Activated CD4-positive, alpha-beta T cell treated with anti-CD3 and anti-CD28 coated beads, Interleukin-2, amount 10 ng/mL, durations not matched to agents 7 days and 5 days (primary cell): ENCODE measurements around the gene AKT2. TPM values are rescaled to one million over a fixed set of nuclear protein-coding genes. Genes with fewer than 3 reads are reported as not detected.

ENCODE experiments used
- CTCF ChIA-PET: fragments of 350-600 bp; sonication (Branson Sonifier 250); formaldehyde crosslinking; loops from one replicate; lab custom pipeline; 2021; ENCODE audit warnings: antibody characterized with exemption; lab: Charles Lee
- POLR2A ChIA-PET: fragments of 350-600 bp; sonication (Branson Sonifier 250); formaldehyde crosslinking; loops from one replicate; lab custom pipeline; 2021; ENCODE audit warnings: antibody characterized with exemption; lab: Charles Lee
- DNase-seq: peaks from one replicate; pipeline ENCODE4 v3.0.0-alpha.2; 2020
- H3K27ac Mint-ChIP-seq: one replicate; pipeline ENCODE4 v1.8.0; 2021; ENCODE audit warnings: mild to moderate bottlenecking, moderate library complexity, mixed read lengths
- H3K27me3 Mint-ChIP-seq: one replicate; pipeline ENCODE4 v1.8.0; 2021; ENCODE audit warnings: mixed read lengths
- H3K36me3 Mint-ChIP-seq: one replicate; pipeline ENCODE4 v1.8.0; 2021; ENCODE audit warnings: low read depth, mixed read lengths
- H3K4me1 Mint-ChIP-seq: one replicate; pipeline ENCODE4 v1.8.0; 2021; ENCODE audit warnings: mixed read lengths
- H3K4me3 Mint-ChIP-seq: one replicate; pipeline ENCODE4 v1.8.0; 2021; ENCODE audit warnings: mild to moderate bottlenecking, moderate library complexity, mixed read lengths
- H3K9me3 Mint-ChIP-seq: one replicate; pipeline ENCODE4 v1.8.0; 2021; ENCODE audit warnings: mixed read lengths
- total RNA-seq, 2 experiments: library from RNA; stranded (reverse); gene quantifications; one replicate each; pipeline ENCODE4 v1.2.3, GENCODE V29; 2021

The AKT2 gene
- total RNA-seq, 2 experiments from 2014 or later = 131 to 148 TPM

DNA sequence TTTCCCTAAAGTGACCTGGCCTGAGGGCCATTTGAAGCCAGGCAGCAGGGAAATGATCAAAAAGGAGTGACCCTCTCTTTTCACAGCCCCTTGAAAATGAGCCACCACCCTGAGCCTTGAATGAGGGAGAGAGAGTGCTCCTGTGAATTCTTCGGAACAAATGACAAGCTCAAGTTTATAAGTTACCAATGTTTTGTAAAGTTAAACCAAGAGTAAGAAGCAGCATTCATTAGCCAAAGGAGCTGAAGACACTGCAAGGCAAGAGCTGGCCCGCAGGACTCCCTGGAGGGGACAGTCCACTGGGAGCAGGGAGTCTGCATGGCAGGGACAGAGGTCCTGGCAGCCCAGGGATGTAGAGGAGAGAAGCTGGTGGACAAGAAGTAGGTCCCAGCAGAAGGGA, 42.0 kb downstream of the AKT2 start:
- Mint-ChIP-seq H3K27me3 (no peaks in the 10 kb centered on the region), H3K27ac (peak overlapping the region; percentile 41), H3K36me3 (peaks cover 11% of the 10 kb centered on the region), H3K9me3 (no peaks in the 10 kb centered on the region), H3K4me3 (no peak overlapping the region), H3K4me1 (no peaks in the 10 kb centered on the region)
- POLR2A ChIA-PET = no interaction called here
- DNase-seq = no peak
- CTCF ChIA-PET = interaction anchor here (0.6 kb wide), 1 partner anchor 377 kb away, joined by 3 read pairs; no protein-coding TSS in a partner anchor

GRCh38 chr19:40242480-40242879, 42.7 kb downstream of the AKT2 start:
- H3K4me1 Mint-ChIP-seq = no peaks in the 10 kb centered on the region
- no peak overlapping the region for H3K27ac Mint-ChIP-seq
- peaks cover 14% of the 10 kb centered on the region for H3K36me3 Mint-ChIP-seq
- H3K27me3 Mint-ChIP-seq = no peaks in the 10 kb centered on the region
- ChIA-PET CTCF (interaction anchor here (0.6 kb wide), 1 partner anchor 378 kb away, joined by 3 read pairs; no protein-coding TSS in a partner anchor), POLR2A (no interaction called here)
- H3K9me3 Mint-ChIP-seq = no peaks in the 10 kb centered on the region
- no peak overlapping the region for H3K4me3 Mint-ChIP-seq
- no peak for DNase-seq

DNA sequence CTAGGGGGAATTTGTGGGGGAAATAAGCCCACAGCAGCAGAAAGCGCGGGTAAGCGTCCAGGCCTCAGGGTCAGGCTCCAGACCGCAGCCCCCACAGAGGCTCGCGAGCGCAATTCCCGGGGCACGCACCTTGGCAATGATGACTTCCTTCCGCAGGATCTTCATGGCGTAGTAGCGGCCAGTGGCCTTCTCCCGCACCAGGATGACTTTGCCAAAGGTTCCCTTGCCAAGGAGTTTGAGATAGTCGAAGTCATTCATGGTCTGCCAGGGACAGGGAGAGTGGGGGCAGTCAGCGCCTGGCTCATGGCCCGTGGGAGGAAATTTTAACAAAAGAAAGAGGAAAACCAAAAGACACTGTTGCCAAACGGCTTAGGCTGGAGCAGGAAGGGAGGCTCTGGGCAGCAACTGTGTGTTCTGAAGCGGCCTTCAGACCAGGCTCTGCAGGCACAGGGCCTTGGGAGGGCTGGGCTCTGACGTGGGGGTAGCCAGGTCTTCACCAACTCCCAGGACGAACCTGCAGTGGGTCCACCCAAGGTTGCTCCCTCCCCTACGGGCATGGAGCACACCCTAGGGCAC, 43.2 kb downstream of the AKT2 start:
- ChIA-PET CTCF (no interaction called here), POLR2A (no interaction called here)
- DNase-seq = no peak
- Mint-ChIP-seq H3K27ac (no peak overlapping the region), H3K9me3 (no peaks in the 10 kb centered on the region), H3K4me3 (no peak overlapping the region), H3K4me1 (no peaks in the 10 kb centered on the region), H3K27me3 (no peaks in the 10 kb centered on the region), H3K36me3 (peaks cover 17% of the 10 kb centered on the region)

- ChIA-PET CTCF (no interaction called here), POLR2A (no interaction called here)
- H3K9me3 Mint-ChIP-seq = no peaks in the 10 kb centered on the region
- H3K4me3 Mint-ChIP-seq = no peak overlapping the region
- no peak for DNase-seq
- H3K36me3 Mint-ChIP-seq = peaks cover 20% of the 10 kb centered on the region
- no peak overlapping the region for H3K27ac Mint-ChIP-seq
- no peaks in the 10 kb centered on the region for H3K27me3 Mint-ChIP-seq
- no peaks in the 10 kb centered on the region for H3K4me1 Mint-ChIP-seq
Observed at GRCh38 chr19:40241125-40241808, 43.9 kb downstream of the AKT2 start.

- peaks cover 20% of the 10 kb centered on the region for H3K36me3 Mint-ChIP-seq
- ChIA-PET POLR2A (no interaction called here), CTCF (no interaction called here)
- H3K27me3 Mint-ChIP-seq = no peaks in the 10 kb centered on the region
- H3K9me3 Mint-ChIP-seq = no peaks in the 10 kb centered on the region
- H3K4me3 Mint-ChIP-seq = no peak overlapping the region
- no peaks in the 10 kb centered on the region for H3K4me1 Mint-ChIP-seq
- DNase-seq = no peak
- H3K27ac Mint-ChIP-seq = no peak overlapping the region
Observed at GRCh38 chr19:40240332-40240731, 44.8 kb downstream of the AKT2 start.

DNA sequence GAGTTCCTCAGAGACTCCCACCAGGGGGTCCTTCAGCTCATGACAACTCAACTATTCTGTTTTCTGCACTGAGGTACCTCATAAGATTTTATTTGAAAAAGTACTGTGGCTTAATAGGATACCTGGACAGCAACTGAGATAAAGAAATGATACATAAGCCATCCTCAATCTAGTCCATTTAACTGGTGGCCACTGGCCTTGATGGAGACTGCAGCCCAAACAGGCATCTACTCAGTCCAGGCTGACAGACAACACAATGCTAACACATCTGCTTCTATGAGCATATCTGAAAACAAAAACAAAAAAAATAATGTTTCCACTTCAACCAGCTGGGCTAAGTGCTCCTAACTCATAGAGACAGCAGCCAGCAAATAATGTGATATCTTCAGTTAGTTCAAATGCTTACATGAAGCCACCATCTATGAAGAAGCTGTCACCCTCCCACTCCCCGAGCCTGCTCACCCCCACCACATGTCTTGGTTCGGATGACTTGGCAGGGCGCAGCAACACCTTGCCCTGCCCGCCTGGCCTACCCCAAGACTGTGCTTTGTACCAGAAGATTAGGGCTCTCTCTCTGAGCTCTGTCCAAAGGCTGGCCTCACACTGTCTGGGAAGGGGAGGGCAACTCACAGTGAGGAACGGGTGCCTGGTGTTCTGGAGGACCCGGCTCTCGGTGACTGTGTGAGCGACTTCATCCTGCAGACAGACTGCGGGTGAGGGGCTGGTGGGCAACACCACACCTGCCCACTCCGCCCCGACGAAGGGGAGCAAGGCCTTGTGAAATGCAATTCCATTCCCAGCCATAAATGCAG, 45.5 kb downstream of the AKT2 start:
- Mint-ChIP-seq H3K27ac (no peak overlapping the region), H3K36me3 (peaks cover 20% of the 10 kb centered on the region), H3K9me3 (no peaks in the 10 kb centered on the region), H3K4me3 (no peak overlapping the region), H3K27me3 (no peaks in the 10 kb centered on the region), H3K4me1 (no peaks in the 10 kb centered on the region)
- CTCF ChIA-PET = no interaction called here
- POLR2A ChIA-PET = no interaction called here
- DNase-seq = no peak

DNA sequence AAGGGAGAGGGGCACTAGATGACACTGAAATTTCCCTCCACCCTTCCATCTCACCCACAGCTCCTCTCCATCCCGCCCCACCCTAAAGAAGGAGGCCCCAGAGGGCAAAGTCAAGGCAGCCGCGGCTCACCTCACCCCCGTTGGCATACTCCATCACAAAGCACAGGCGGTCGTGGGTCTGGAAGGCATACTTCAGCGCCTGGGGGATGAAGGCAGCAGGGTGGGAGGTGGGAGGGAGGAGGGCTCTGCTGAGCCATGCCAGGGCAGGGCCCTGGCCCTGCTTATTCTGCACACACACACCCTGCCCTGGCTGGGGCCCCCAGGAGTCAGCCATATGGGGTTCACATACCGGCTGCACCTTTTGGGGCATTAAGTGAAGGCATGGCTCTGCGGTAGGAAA, 46.4 kb downstream of the AKT2 start:
- Mint-ChIP-seq H3K9me3 (no peaks in the 10 kb centered on the region), H3K4me1 (no peaks in the 10 kb centered on the region), H3K36me3 (peaks cover 20% of the 10 kb centered on the region), H3K4me3 (no peak overlapping the region), H3K27me3 (no peaks in the 10 kb centered on the region), H3K27ac (no peak overlapping the region)
- POLR2A ChIA-PET = no interaction called here
- CTCF ChIA-PET = interaction anchor here (0.6 kb wide), 1 partner anchor 10 kb away, joined by 7 read pairs; no protein-coding TSS in a partner anchor
- DNase-seq = no peak

DNA sequence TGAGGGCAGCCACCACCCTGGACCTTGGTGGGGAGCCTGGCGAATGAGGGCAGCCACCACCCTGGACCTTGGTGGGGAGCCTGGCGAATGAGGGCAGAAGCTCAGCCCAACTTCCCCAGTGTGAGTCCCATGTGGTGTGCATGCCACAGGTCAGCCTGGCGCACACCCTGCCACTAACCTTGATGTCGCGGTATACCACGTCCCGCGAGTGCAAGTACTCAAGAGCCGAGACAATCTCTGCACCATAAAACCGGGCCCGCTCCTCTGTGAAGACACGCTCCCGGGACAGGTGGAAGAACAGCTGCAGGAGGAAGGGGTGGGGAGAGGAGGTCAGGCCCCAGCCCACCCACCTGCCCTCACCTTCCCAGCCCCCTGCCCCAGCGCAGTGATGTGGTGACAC, 47.4 kb downstream of the AKT2 start:
- H3K27ac Mint-ChIP-seq = no peak overlapping the region
- no peak for DNase-seq
- no peaks in the 10 kb centered on the region for H3K27me3 Mint-ChIP-seq
- ChIA-PET POLR2A (no interaction called here), CTCF (no interaction called here)
- no peak overlapping the region for H3K4me3 Mint-ChIP-seq
- peaks cover 20% of the 10 kb centered on the region for H3K36me3 Mint-ChIP-seq
- no peaks in the 10 kb centered on the region for H3K9me3 Mint-ChIP-seq
- no peaks in the 10 kb centered on the region for H3K4me1 Mint-ChIP-seq

DNA sequence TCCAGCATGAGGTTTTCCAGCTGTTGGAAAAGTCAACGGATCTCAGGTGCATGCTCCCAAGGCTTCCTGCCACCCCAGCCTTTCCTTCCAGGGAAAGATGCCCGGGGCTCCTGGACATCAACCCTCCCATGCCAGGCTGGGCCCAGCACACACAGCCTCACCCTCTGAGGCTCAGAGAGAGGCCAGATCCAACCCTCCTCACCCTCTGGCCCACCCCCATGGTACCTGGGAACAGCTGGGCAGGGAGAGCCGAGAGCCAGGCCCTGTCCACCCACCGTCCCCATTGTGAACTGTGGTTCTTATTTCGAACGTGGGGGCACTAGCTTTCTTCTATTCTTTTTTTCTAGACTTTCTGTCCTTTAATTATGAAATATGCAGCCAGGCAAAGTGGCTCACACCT, 48.8 kb downstream of the AKT2 start:
- ChIA-PET POLR2A (no interaction called here), CTCF (no interaction called here)
- no peaks in the 10 kb centered on the region for H3K4me1 Mint-ChIP-seq

GRCh38 chr19:40236026-40236355, 49.2 kb downstream of the AKT2 start:
- no peak overlapping the region for H3K4me3 Mint-ChIP-seq
- POLR2A ChIA-PET = no interaction called here
- no peak overlapping the region for H3K27ac Mint-ChIP-seq
- DNase-seq = no peak
- H3K9me3 Mint-ChIP-seq = no peaks in the 10 kb centered on the region
- peaks cover 16% of the 10 kb centered on the region for H3K36me3 Mint-ChIP-seq
- no peaks in the 10 kb centered on the region for H3K27me3 Mint-ChIP-seq
- H3K4me1 Mint-ChIP-seq = no peaks in the 10 kb centered on the region
- CTCF ChIA-PET = no interaction called here

More for the DNA sequence above, 48.8 kb downstream of the AKT2 start:
- Mint-ChIP-seq H3K9me3 (no peaks in the 10 kb centered on the region), H3K36me3 (peaks cover 18% of the 10 kb centered on the region), H3K4me3 (no peak overlapping the region), H3K27ac (no peak overlapping the region), H3K27me3 (no peaks in the 10 kb centered on the region)
- DNase-seq = no peak

DNA sequence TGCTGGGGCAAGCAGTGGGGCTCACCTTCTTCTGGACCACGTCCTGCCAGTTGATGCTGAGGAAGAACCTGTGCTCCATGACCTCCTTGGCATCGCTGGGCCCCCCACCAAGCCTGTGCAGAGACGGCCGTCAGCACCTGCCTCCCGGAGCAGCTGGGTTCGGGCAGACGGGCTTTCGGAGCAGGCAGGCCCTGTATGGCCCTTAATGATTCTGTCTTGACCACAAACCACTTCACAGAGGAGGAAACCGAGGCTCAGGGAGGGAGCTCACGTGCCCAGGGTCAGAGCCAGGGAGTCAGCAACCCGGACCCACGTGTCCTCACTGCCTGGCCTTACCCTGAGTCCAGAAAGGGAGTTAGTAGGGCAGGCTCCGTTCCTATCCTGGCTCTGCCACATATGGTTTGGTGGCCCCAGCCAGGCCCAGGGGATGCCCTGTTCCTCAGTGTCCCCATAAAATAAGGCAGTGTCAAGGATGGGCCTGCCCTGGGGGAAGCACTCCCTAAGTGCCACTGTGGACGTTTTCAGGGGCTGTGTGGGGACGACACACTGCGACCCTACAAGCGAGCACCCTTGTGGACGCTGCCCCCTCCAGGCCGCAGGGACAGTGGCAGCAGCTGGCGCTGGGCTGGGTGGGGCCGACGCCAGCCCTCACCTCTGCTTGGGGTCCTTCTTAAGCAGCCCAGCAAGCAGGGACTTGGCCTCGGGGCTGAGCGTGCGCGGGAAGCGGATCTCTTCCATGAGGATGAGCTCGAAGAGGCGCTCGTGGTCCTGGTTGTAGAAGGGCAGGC, 49.7 kb downstream of the AKT2 start:
- H3K9me3 Mint-ChIP-seq = no peaks in the 10 kb centered on the region
- no peak overlapping the region for H3K4me3 Mint-ChIP-seq
- DNase-seq = no peak
- no peaks in the 10 kb centered on the region for H3K4me1 Mint-ChIP-seq
- no peaks in the 10 kb centered on the region for H3K27me3 Mint-ChIP-seq
- H3K36me3 Mint-ChIP-seq = peaks cover 16% of the 10 kb centered on the region
- ChIA-PET CTCF (no interaction called here), POLR2A (no interaction called here)
- H3K27ac Mint-ChIP-seq = peak overlapping the region; percentile 25

DNA sequence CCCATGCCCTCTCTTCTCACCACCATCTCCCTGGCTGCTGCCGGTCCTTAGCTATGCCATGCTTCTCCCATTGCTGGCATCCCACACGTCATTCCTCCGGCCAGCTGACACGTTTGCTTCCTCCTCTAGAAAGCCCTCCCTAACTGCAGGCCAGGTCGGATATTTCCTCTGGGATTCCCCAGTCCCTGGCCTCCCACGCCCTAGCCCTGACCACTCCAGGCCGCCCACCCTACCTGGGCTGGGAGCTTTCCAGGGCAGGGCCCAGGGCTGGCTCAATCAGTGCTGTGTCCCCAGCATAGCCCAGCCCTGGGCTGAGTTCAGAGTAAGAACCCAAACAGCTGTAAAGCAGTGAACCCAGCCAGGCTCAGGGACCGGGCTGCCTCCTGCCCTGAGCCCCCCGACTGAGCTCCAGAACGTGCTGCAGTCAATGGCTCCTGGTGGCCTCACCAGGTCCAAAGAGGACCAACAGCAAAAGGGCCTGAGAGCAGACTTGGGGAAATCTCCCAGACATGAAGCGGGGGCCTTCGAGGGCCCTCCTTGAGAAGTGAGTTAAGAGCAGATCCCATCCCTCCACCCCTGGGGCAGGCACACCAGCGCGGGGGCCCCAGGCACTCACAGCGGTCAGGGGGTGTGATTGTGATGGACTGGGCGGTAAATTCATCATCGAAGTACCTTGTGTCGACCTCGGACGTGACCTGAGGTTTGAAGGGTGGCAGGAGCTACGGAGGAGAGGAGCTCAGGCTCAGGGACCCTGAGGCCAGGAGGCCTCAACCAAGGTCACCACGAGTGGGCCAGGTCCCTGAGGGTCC, 50.5 kb downstream of the AKT2 start:
- no peak overlapping the region for H3K27ac Mint-ChIP-seq
- peaks cover 16% of the 10 kb centered on the region for H3K36me3 Mint-ChIP-seq
- H3K4me3 Mint-ChIP-seq = no peak overlapping the region
- POLR2A ChIA-PET = interaction anchor here (0.6 kb wide), 1 partner anchor 25 kb away, joined by 3 read pairs; no protein-coding TSS in a partner anchor
- H3K27me3 Mint-ChIP-seq = no peaks in the 10 kb centered on the region
- CTCF ChIA-PET = interaction anchor here (0.6 to 1.1 kb wide), 2 partner anchors 12 to 445 kb away, joined by 4 to 5 read pairs; no protein-coding TSS in a partner anchor
- no peaks in the 10 kb centered on the region for H3K9me3 Mint-ChIP-seq
- H3K4me1 Mint-ChIP-seq = peaks cover 2% of the 10 kb centered on the region
- no peak for DNase-seq
